Fibroblast of skin of abdomen (primary cell): ENCODE data around the gene CC2D2A.
A peak's percentile ranks its signal among the peaks of the same experiment; 100 is the strongest.

Source experiments
- DNase-seq: peaks from one replicate; pipeline ENCODE4 v3.0.0-alpha.2; 2013

CC2D2A gene

DNA sequence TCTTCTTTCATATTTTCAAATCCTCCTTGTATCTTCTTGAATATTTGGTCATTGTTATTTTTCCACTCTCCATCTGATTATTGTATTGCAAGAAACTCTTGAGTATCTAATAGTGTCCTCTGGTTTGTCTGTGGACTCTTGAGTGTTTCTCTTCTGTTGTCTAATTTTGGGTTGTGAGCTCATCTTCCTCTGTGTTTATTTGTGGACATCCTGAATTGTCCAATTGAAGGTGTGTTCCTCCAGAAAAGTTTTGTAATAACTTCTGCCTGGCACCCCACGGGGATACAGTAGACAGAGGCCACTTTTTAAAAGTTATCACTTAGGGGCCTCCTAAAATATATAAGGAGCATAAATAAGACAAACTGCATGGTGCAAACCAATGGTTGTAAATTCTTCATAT lies 3.1 kb upstream of the CC2D2A start:
- no peak for DNase-seq

DNA sequence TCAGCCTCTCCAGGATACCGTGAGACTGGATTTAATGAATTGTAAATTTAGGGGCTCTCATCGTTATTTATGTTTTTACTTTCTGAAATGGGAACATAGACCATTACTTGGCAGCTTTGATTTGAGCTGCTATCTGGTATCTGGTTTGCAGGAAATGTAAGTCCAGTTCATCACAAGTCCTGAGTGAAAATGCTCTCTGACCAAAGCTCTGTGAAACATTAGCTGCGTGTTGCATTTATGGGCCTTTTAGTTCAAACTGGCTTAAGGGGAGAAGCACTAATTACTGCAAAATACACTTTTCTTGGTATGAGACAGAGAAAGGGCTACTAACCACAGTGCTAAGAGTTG lies 420 bp downstream of the CC2D2A start:
- no peak for DNase-seq

DNA sequence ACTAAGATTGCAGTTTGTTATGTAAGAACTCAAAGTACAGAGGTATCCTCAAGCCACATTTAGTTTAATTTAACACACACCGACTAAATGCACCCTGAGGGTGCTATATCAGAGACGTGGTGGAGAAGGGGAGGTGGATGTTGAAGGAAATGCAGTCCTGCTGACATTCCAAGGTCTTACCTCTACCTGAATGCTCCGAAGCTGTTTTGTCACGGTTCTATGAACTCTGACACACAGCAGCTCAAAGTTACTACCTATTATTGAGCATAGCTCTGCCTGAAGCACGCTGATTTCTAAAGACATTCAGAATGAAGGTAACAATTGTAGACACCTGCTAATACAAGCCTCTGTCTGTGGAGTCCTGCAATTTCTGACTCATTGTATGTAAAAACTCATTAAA lies 6.7 kb downstream of the CC2D2A start:
- no peak for DNase-seq

DNA sequence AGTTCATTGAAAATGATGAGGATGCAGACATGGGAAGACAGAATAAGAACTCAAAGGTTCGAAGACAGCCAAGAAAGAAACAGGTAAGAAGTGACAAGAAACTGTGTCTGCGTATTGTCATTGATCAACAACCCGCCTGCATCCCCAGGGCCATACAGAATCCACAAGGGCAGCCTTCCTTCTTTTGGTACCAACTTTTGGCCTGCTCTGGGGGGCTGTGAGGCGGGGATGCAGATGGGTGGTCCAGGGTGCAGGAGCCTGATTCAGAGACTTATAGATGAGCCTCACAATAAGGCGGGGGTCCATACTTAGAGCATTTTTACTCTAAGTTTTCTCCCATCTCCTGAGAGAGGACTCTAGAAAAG lies 9.0 kb downstream of the CC2D2A start:
- DNase-seq, result no peak

DNA sequence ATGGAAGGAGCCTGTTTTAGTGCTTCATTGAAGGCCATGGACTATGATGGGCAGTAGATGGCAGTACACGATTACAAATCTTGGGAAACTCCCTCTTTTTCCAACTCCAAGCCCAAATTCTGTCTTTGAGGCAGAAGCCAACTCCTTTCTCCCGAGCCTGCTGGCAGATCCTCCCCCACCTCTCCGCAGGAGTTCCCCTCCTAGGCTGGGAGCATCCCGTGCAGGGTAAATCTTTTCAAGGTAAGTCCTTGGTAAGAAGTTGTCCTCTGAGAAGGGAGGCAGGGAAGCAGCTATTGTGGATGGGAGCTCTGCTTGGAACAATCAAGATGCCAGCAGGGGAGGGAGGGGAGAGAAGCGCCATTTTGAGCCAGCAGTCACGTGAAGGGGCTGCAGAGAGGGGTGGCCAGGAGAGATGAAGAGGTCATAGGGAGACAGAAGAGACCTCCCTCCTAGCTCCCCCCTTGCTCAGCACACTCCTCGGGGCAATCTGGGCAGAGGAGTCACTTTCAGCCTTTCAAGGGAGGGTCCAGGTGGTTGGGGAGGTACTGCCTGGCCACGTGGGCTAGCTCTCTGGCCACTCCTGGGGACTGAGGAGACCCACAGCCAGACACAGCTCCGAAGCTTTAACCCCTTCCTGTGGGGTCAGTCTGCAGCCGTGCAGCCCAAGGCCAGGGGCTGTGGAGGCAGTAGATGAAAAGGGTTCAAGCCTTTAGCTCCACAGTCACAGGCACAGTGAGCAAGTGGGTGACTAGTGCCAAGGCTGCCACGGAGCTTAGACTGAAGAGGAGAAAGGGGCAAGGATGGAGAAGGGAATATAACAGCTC lies 9.6 kb downstream of the CC2D2A start:
- peak; percentile 89 for DNase-seq

DNA sequence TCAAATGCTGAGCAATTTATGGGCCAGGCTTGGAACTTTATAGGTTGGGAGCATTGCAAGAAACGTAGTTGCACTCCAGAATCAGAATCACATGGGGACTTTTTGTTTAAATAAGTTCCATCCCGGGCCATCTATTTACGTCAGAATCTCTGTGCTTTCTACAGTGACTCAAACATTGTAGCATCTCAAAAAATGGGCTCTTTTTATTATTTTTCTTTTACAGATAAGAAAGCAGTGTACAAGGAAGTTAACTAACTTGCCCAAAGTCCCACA lies 10.2 kb downstream of the CC2D2A start:
- peak; percentile 30 for DNase-seq

DNA sequence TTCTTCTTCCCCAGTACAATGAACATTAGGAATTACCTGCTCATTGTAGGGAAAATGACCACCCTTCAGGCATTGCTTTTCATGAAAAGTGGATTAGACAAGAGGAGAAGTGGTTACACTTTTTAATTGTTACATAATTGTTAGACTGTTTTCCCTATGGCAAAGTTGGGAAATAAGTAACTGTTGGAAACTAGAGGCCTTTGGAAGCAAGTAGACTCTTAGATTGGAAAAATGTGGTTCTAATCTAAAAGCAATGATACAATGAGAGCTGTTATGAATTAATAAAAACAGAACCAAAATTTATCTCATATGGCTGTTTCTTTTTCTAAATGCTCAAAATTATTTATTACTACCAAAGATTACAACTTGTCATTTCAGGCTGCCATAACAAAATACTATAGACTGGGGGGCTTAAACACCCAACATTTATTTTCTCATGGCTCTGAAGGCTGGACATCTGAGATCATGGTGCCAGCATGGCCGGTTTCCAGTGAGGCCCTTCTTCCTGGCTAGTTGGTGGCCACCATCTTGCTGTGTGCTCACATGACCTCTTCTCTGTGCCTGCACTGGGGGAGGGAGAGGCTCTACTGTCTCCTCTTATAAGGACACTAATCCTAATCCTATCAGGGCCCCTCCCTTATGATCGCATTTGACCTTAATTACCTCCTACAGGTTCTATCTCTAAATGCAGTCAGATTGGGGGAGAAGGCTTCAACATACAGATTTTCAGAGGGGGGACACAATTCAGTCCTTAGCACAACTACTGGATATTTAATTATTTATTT lies 12.5 kb downstream of the CC2D2A start:
- no peak for DNase-seq

DNA sequence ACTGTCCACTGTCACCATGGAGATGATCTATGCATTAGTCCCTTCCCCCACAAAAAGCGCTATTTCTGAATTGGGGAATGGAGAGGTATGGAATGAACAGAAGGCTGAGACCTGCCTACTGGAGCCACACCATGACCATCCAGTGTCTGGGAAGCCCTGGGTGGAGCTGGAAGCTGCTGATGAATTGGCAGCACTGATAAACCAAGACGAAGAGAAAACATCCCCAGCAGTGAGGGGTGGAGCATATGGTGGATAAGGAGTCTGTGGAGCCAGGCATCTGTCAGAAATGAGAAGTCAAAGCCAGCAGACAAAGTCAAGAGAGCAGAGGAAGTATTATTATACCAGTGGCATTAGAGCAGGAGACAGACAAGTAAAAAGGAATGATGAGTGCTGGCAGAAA lies 13.2 kb downstream of the CC2D2A start:
- DNase-seq, result no peak

DNA sequence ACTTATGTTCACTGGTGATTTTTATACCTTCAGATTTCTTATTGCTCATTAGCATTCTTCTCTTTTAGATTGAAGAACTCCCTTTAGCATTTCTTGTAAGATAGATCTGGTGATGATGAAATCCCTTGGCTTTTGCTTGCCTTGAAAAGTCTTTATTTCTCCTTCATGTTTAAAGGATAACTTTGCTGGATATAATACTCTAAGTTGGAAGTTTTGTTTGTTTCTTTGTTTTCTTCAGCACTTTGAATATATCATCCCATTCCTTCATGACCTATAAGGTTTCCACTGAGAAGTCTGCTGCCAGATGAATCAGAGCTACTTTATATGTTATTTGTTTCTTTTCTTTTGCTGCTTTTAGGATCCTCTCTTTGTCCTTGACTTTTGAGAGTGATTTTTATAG lies 18.5 kb downstream of the CC2D2A start:
- no peak for DNase-seq

DNA sequence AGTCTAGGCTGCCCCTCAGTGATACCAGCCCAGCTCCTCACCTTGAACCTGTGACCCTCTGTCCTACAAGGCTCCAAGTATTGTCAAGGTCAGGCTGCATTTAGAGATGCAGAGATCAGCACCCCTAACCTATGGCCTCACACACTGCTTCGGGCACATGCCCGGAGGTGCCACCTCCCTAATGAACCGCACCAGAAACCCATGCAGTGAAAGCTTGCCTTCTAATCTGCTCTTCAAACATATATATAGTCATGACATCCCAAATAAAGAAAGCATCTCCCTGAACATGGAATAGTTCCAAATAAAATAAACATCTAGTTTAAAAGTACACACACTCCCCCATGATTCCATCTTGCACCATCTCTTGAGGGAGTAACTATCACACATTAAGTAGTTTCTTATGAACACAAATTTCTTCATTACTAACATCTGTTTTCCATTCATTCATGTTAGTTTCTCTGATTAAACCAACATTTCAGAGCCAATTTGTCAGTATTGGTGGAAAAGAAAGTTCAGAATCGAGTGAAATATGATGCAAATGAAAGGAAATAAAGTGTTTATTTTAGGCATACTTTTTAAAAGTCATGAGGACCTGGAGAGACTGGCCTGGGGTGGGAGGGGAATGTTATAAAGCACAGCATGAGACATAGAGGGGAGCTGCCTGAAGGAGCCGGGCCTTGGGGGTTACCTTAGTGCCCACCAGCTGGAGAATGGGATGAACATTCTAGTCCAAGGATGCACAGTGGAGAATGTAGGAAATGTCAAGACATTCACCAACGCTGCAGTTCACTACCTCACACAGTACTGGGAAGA lies 19.2 kb downstream of the CC2D2A start:
- peak; percentile 80 for DNase-seq

DNA sequence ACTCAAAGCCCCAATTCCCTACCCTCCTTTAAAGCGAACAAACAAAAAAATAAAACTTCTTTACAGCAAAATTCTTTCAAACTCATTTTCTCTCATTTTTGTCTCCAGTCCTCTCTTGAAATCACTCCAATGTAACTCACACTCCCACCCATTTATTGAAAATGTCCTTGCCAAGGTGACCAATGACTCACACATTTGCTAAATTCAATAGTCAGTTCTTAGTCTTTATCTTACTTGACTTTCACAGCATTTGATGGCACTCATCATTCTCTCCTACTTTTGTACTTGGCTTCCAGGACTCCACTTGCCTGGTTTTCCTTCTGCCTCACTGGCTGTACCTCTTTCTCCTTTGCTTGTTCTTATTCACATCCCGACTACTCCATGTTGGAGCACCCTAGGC lies 19.9 kb downstream of the CC2D2A start:
- no peak for DNase-seq

DNA sequence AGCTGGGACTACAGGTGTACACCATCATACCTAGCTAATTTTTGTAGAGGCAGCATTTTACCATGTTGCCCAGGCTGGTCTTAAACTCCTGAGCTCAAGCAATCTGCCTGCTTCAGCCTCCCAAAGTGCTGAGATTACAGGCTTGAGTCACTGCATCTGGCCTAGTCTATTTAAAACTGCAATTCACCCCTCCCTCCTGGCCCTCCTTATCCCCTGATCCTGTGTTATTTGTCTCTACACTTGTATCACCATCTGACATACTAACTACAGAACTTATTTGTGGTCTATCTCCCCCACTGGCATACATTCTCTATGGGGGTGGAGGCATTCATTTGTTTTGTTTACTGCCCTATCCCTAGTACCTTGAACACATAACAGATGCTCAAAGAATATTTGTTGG lies 23.7 kb downstream of the CC2D2A start:
- DNase-seq, result no peak

DNA sequence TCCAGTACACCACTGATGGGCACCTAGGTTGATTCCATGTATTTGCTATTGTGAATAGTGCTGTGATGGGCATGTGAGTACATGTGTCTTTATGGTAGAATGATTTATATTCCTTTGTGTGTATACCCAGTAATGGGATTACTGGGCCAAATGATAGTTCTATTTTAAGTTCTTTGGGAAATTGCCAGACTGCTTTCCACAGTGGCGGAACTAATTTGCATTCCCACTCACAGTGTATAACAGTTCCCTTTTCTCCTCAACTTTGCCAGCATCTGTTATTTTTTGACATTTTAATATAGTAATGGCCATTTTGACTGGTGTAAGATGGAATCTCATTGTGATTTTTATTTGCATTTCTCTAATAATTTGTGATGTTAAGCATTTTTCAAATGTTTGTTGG lies 25.9 kb downstream of the CC2D2A start:
- DNase-seq, result peak; percentile 18

DNA sequence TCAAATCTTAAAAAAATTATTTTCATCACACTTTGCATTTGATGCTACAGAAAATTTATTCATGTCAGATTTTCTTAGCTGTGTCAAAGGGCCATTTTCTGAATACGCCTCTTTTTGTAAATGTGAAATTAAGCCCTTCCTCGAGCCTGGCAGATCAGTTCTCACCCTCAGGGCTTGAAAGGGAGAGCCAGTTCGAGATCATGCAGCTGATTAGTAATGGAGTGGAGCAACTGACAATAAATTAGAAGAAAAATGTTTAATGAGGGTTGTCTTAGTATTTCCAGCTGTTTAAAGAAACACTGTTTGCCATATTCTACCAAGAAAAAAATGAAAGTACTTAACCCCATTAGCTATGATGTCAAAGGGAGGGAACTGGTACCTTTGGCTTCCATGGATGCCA lies 28.7 kb downstream of the CC2D2A start:
- no peak for DNase-seq

DNA sequence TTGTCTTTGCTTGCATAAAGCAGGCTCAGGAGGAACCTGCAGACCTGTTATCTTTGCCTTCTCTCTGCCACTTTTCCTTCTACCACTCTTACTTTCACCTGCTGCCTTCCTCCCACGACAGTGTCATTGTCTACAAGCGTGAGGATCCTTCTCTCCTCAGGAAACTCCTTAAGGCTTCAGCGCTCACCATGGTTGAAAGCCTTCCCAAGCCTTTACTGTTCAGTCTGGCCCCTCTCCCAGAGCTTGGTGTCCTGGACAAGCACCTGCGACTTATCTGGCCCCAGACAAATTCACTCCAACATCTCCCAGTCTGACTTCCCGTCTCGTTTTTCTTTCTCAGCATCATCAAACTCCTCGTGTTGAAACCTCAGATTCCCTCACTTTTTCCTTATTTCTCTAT lies 31.0 kb downstream of the CC2D2A start:
- no peak for DNase-seq

DNA sequence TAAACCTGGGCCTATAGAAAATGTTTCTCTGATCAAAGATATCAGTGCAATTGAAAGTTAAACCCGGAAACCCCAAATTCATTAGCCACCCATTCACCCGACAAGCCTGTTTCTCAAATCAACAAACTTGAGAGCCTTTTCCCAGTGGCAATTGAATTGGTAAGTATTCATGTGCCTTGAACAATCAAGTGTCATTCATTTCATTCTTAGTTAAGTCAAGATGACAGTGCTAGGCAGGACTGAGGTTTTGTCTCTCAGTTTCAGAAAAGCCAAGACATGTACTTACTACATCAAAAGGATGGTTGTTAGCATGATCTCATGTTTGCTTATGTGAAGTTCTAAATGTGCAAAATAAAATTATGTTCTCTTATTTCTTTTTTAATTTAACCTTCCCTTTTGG lies 32.3 kb downstream of the CC2D2A start:
- DNase-seq, result no peak

DNA sequence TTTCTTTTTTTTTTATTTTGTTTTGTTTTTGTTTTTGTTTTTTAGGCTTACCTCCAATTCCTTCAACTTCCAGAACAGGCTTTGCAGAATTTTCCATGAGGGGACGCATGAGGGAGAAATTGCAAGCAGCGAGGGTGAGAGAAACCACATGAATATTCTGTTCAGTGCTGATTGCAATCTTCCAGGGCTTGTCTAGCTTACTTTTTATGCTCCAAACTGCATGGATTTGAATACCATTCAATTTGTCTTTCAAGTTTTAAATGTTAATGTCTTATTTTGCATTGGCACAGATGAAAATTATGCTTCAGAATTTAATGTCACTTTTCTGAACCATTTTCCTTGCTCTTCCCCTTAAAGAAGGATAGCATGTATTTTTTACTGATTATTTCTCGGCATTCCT lies 32.7 kb downstream of the CC2D2A start:
- no peak for DNase-seq

DNA sequence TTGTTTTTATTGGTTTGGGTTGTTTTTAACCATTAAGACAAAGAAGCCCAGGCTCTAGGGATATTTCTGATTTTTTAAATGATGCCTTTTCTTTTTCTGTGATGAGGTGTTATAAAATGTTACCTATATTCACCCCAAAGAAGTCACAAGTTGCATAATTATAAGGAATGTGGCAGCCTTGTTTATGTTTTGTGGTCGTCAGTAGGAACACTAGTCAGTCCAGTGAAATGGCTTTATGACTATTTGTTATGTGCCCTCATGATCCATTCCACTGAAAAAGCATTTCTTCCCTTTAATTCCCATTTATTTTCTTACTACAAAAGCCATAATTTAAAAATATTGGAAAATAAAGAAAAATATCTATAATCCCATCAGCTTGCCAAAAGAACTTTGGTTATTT lies 34.4 kb downstream of the CC2D2A start:
- DNase-seq, result no peak

DNA sequence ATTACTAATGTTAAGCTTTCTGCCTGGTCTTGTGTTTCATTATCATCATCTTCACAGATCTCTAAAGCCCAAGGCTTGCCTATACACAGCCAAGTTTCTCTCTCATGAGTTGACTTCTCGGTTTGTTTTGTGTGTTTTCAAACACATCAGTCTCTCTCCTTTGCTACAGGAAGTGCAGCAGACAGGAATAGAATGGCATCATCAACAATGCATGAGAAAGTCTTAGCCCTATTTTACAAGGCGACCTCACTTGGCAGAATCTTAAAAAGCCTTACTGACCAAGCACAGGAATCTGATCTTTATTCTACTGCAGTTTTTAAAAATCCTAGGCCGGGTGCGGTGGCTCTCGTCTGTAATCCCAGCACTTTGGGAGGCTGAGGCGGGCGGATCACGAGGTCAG lies 36.8 kb downstream of the CC2D2A start:
- DNase-seq, result peak; percentile 28

DNA sequence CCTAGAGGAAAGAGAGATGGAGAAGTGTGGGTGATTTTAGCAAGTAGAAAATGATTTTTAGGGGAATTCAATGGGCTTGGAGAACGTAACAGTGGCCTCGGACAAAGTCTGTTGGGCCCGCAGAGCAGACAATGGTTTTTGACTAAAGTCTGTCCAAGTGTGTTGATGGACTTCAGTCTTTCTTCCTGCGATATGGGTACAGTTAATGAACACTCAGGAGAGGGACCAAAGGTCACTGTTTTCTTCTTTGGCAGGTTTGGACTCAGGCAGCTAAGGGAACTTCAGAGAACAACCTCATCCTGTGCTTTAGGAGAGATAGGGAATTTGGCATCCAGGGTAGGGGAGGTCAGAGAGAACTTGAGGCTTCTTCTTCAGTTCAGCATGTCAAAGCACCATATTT lies 38.0 kb downstream of the CC2D2A start:
- no peak for DNase-seq

DNA sequence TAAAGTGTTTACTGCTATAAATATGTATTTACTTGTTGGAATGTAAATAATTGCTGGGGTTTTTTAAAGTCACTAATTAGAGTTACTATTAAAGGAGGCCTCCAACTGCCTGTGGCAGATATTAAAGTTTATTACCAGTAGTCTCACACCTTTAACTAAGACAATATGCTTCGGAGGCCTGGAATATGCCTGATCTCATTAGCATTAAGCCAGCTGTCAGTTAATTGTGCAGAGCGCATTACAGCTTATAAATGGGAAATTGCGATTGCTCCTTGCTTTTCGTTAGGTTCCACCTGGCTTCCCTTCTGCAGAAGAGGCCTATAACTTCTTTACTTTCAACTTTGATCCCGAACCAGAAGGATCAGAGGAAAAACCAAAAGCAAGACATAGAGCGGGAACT lies 41.3 kb downstream of the CC2D2A start:
- DNase-seq, result no peak

DNA sequence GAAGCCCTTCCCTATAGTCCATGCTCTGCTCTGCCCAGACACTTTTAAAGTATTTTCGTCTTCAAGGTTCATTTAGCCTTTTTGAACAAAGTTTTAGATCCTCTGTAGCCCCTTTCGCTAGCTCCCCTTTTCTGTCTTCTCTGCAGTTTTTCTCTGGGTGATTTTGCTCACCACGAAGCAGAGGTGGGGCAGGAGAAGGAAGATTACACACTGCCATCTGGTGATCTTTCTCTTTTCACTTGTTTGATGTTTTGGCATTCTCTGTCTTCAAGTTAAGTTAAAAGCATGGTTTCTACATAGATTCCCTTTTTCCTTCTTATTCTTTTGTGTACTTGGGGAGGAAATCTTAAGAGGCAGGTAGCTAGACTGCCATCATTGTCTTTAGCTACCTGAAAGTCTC lies 43.9 kb downstream of the CC2D2A start:
- DNase-seq, result no peak

DNA sequence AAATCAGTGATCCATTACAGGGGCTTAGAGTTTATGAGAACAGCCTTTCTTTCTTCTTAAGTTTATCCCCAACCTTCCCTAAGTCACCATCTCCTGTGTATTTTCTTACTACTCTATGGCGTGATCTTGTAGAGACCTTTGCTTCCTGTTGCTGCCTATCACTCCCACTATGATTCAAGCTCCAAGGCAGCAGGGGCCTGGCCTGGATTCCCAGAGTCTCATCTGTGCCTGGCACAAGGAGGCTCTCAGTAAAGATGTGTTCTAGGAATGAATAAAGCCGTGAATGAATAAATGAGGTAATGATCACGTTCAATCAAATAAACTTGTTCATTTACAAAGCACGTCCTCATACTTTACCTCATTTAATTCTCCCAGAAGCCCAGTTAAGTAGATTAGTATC lies 45.4 kb downstream of the CC2D2A start:
- DNase-seq, result no peak

DNA sequence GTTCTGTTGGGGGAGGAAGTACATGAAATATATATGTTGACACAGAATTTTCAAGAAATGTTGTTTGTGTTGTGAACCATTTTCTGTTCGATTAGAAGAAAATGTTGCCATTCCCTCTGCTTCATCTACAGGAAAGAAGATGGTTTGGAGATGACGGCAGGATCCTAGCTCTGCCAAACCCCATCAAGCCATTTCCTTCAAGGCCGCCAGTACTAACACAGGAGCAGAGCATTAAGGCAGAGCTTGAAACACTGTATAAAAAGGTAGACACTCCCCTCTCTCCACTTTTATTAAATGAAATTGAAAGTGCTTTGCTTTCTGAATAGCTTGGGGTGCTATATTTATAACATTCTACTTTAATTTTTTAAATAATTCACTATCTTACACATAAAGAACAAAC lies 46.8 kb downstream of the CC2D2A start:
- no peak for DNase-seq
